HL-60 (cell line): ENCODE measurements around the gene IRX5.

Source experiments
- CTCF ChIP-seq: IDR thresholded peaks from one replicate; pipeline ENCODE4 v1.5.1; 2011; ENCODE audit warnings: low read length, control low read depth, inconsistent platforms; ENCODE audit not compliant: insufficient read depth
- POLR2AphosphoS5 ChIP-seq: IDR thresholded peaks from 2 replicates; pipeline ENCODE4 v1.6.1; 2012; ENCODE audit warnings: low read depth
- REST ChIP-seq: IDR thresholded peaks from 2 replicates; pipeline ENCODE4 v1.6.1; 2012; ENCODE audit warnings: low read depth; ENCODE audit not compliant: insufficient replicate concordance

DNA sequence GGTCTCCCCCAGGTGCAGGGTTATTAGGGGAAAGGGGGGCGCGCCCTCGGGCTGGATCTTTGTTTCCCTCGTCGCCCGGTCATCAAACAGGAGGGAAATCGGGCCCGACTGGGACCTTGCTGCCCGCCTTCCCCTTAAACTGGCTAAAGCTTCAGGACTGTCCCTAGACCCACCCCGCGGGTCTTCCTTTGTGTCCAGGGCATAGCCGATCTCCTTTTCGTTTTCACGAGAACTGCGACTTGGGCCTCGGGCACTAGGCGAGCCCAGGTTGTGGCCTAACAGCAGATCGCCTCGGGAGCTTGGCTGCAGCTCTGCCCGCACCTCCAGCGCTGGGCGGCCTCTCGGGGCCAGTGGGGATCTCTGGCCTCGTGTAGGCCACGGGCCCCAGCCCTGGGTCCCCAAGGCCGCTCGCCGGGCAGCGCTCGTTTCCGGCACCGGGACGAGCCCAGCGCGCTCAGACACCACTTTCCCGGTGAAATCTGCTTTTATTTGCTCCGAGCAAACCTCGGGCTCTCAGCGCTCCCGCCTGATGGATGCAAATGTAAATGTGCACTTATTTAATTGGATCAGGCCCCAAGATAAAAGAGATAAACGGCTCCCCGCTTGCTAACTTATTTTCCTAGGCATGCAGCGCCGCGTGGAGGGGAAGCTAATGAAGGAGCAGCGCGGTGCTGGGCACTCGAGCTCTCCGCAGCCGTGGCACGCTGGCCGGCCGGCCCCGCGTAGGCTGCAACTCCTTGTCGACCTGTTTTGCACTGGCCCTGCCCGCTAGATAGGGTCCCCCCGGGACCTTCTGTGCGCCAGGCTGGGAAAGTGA lies 7.8 kb downstream of the IRX5 start:
- TF ChIP-seq CTCF (no peak), POLR2AphosphoS5 (no peak), REST (no peak)
